GM19467 (cell line): ENCODE data around the gene ALOX15B.

ENCODE experiments used
- ATAC-seq: cut with Tn5 transposase; IDR thresholded peaks from one replicate; pipeline ENCODE4 v1.9.1; 2021; ENCODE audit warnings: mild to moderate bottlenecking, moderate library complexity; ENCODE audit not compliant: unreplicated experiment

Gene ALOX15B

GRCh38 chr17:8039611-8040168, 831 bp downstream of the ALOX15B start:
- no peak for ATAC-seq

GRCh38 chr17:8041249-8041928, 2.5 kb downstream of the ALOX15B start:
- no peak for ATAC-seq

GRCh38 chr17:8041979-8042378, 3.1 kb downstream of the ALOX15B start:
- ATAC-seq = no peak

- ATAC-seq = no peak
Observed at GRCh38 chr17:8044819-8045810, 6.3 kb downstream of the ALOX15B start.

- ATAC-seq = no peak
Observed at GRCh38 chr17:8046306-8046928, 7.6 kb downstream of the ALOX15B start.

GRCh38 chr17:8046929-8047768, 8.3 kb downstream of the ALOX15B start:
- no peak for ATAC-seq

- no peak for ATAC-seq
Observed at GRCh38 chr17:8047769-8048110, 8.9 kb downstream of the ALOX15B start.

GRCh38 chr17:8048236-8048635, 9.4 kb downstream of the ALOX15B start:
- ATAC-seq = no peak

- ATAC-seq = no peak
Observed at GRCh38 chr17:8048736-8049135, 9.9 kb downstream of the ALOX15B start.

- ATAC-seq = no peak
Observed at GRCh38 chr17:8051831-8052230, 13.0 kb downstream of the ALOX15B start.

- no peak for ATAC-seq
Observed at GRCh38 chr17:8052256-8053252, 13.7 kb downstream of the ALOX15B start.

- no peak for ATAC-seq
Observed at GRCh38 chr17:8053600-8053999, 14.7 kb downstream of the ALOX15B start.

- ATAC-seq = no peak
Observed at GRCh38 chr17:8055851-8056231, 17.0 kb downstream of the ALOX15B start.

GRCh38 chr17:8056232-8056975, 17.5 kb downstream of the ALOX15B start:
- ATAC-seq = no peak

- no peak for ATAC-seq
Observed at GRCh38 chr17:8056976-8057625, 18.2 kb downstream of the ALOX15B start.

- no peak for ATAC-seq
Observed at GRCh38 chr17:8057691-8058114, 18.8 kb downstream of the ALOX15B start.

GRCh38 chr17:8059131-8059530, 20.3 kb downstream of the ALOX15B start:
- no peak for ATAC-seq

- no peak for ATAC-seq
Observed at GRCh38 chr17:8060274-8060673, 21.4 kb downstream of the ALOX15B start.
